ENCODE measurements around the gene NEK11.
A peak's percentile ranks its signal among the peaks of the same experiment; 100 is the strongest.
"Not testable (repeated sequence)": the region's sequence is repeated elsewhere in the genome, so short reads cannot be mapped to it uniquely, and the experiment has no call there.

Gene NEK11

GRCh38 chr3:131317667-131318066, 291.0 kb downstream of the NEK11 start:
- DNase-seq, result no peak

- DNase-seq, result no peak
Observed at GRCh38 chr3:131323014-131323413, 296.3 kb downstream of the NEK11 start.

GRCh38 chr3:131323792-131324191, 297.1 kb downstream of the NEK11 start:
- DNase-seq, result no peak

- no peak for DNase-seq
Observed at GRCh38 chr3:131324923-131325322, 298.2 kb downstream of the NEK11 start.

GRCh38 chr3:131326307-131326706, 299.6 kb downstream of the NEK11 start:
- no peak for DNase-seq

- DNase-seq, result no peak
Observed at GRCh38 chr3:131328721-131329120, 302.0 kb downstream of the NEK11 start.

- DNase-seq, result no peak
Observed at GRCh38 chr3:131329774-131330173, 303.1 kb downstream of the NEK11 start.

- not testable (repeated sequence) for DNase-seq
Observed at GRCh38 chr3:131331456-131332085, 304.9 kb downstream of the NEK11 start.

- DNase-seq, result no peak
Observed at GRCh38 chr3:131338948-131339640, 312.4 kb downstream of the NEK11 start.

- DNase-seq, result no peak
Observed at GRCh38 chr3:131341761-131342160, 315.1 kb downstream of the NEK11 start.

- DNase-seq, result no peak
Observed at GRCh38 chr3:131348911-131349310, 322.2 kb downstream of the NEK11 start.

- DNase-seq, result no peak
Observed at GRCh38 chr3:131349454-131349853, 322.8 kb downstream of the NEK11 start.

GRCh38 chr3:131349946-131350347, 323.3 kb downstream of the NEK11 start:
- DNase-seq, result no peak

- no peak for DNase-seq
Observed at GRCh38 chr3:131350506-131350905, 323.8 kb downstream of the NEK11 start.

- DNase-seq, result peak; percentile 8
Observed at GRCh38 chr3:131353016-131353877, 326.6 kb downstream of the NEK11 start.

- peak; percentile 18 for DNase-seq
Observed at GRCh38 chr3:131353986-131354385, 327.3 kb downstream of the NEK11 start.

GRCh38 chr3:131356006-131356595, 329.4 kb downstream of the NEK11 start:
- DNase-seq, result no peak

- DNase-seq, result no peak
Observed at GRCh38 chr3:131357275-131357674, 330.6 kb downstream of the NEK11 start.

- no peak for DNase-seq
Observed at GRCh38 chr3:131360191-131360755, 333.6 kb downstream of the NEK11 start.

- DNase-seq, result not testable (repeated sequence)
Observed at GRCh38 chr3:131361066-131361463, 334.4 kb downstream of the NEK11 start.

GRCh38 chr3:131361464-131362421, 335.1 kb downstream of the NEK11 start:
- no peak for DNase-seq

- no peak for DNase-seq
Observed at GRCh38 chr3:131363275-131363674, 336.6 kb downstream of the NEK11 start.

Data from NCI-H1436 (cell line).